GM12892 (cell line): ENCODE data around the gene DDX49.

Experiments
- POLR2A ChIP-seq: IDR thresholded peaks from 2 replicates; pipeline ENCODE4 v1.6.1; 2011; ENCODE audit warnings: low read depth, low read length, control low read depth
- POLR2AphosphoS5 ChIP-seq: IDR thresholded peaks from 2 replicates; pipeline ENCODE4 v1.6.1; 2011; ENCODE audit warnings: low read depth, low read length, control low read depth
- TAF1 ChIP-seq: IDR thresholded peaks from 2 replicates; pipeline ENCODE4 v1.6.1; 2011; ENCODE audit warnings: low read depth, mild to moderate bottlenecking, control low read depth, low read length, borderline replicate concordance

- no peak for TF ChIP-seq POLR2A
- no peak for TF ChIP-seq POLR2AphosphoS5
- TF ChIP-seq TAF1 = no peak
These were observed 885 bp downstream of the DDX49 start for GRCh38 chr19:18920400-18920799.
